Muscle of leg (tissue), 16 donors: ENCODE data around the gene ZNF728. TPM values are rescaled to one million over a fixed set of nuclear protein-coding genes. Genes with fewer than 3 reads are reported as not detected.
"Not testable (repeated sequence)": the region's sequence is repeated elsewhere in the genome, so short reads cannot be mapped to it uniquely, and the experiment has no call there.

Experiments
- DNase-seq: peaks from one replicate; pipeline ENCODE4 v3.0.0; 2013
- H3K27ac ChIP-seq: one replicate; pipeline ENCODE4 v1.5.1; 2013; ENCODE audit warnings: mild to moderate bottlenecking, low read length, control low read depth
- H3K27me3 ChIP-seq: one replicate; pipeline ENCODE4 v1.6.1; 2013; ENCODE audit warnings: low read length; ENCODE audit not compliant: control insufficient read depth, insufficient read depth
- H3K36me3 ChIP-seq: one replicate; pipeline ENCODE4 v1.6.1; 2013; ENCODE audit warnings: low read length; ENCODE audit not compliant: control insufficient read depth, insufficient read depth
- H3K4me1 ChIP-seq: one replicate; pipeline ENCODE4 v1.6.1; 2013; ENCODE audit warnings: low read length; ENCODE audit not compliant: control insufficient read depth, insufficient read depth
- H3K4me3 ChIP-seq: one replicate; pipeline ENCODE4 v1.5.1; 2013; ENCODE audit warnings: low read length, control low read depth
- H3K9me3 ChIP-seq: replicated peaks from 2 replicates; pipeline ENCODE4 v1.6.1; 2013; ENCODE audit warnings: low read depth, low read length; ENCODE audit not compliant: control insufficient read depth
- WGBS: methylation state at CpG from one replicate; pipeline ENCODE4 v1.1.5; 2013; ENCODE audit warnings: missing lambda C conversion rate; ENCODE audit not compliant: insufficient coverage; 5-methylcytosine and 5-hydroxymethylcytosine counted together
- long read RNA-seq, 11 donors: transcript quantifications; one replicate each; lab custom pipeline, GENCODE V29; 2026
- polyA plus RNA-seq, 8 donors: library from polyadenylated mRNA; unstranded; fragments of 120-200 nt; gene quantifications; one replicate each; pipeline versions ENCODE4 v1.2.1 to v1.2.3, GENCODE V29; 2013; ENCODE audit warnings: inconsistent platforms in 1 of 8, low replicate concordance in 1 of 8; ENCODE audit not compliant: insufficient read length in 8 of 8, insufficient read depth in 1 of 8
- total RNA-seq: library from RNA; stranded (reverse); fragments of 120-200 nt; gene quantifications from one replicate; pipeline ENCODE4 v1.2.4, GENCODE V29; 2013

ZNF728 gene
- total RNA-seq (not detected), polyA plus RNA-seq (under 1 TPM in 3 of 8 donors, not detected in 5; 0.08 to 0.19 (median 0.09) TPM)
- long read RNA-seq, donor 1: 0 reads
- long read RNA-seq, donor 2: 0 reads
- long read RNA-seq, donor 3: 0 reads
- long read RNA-seq, donor 4: 0 reads
- long read RNA-seq, donor 5: 0 reads
- long read RNA-seq, donor 6: 0 reads
- long read RNA-seq, donor 7: 0 reads
- long read RNA-seq, donor 8: 0 reads
- long read RNA-seq, donor 9: 0 reads
- long read RNA-seq, donor 10: 0 reads
- long read RNA-seq, donor 11: 0 reads

DNA sequence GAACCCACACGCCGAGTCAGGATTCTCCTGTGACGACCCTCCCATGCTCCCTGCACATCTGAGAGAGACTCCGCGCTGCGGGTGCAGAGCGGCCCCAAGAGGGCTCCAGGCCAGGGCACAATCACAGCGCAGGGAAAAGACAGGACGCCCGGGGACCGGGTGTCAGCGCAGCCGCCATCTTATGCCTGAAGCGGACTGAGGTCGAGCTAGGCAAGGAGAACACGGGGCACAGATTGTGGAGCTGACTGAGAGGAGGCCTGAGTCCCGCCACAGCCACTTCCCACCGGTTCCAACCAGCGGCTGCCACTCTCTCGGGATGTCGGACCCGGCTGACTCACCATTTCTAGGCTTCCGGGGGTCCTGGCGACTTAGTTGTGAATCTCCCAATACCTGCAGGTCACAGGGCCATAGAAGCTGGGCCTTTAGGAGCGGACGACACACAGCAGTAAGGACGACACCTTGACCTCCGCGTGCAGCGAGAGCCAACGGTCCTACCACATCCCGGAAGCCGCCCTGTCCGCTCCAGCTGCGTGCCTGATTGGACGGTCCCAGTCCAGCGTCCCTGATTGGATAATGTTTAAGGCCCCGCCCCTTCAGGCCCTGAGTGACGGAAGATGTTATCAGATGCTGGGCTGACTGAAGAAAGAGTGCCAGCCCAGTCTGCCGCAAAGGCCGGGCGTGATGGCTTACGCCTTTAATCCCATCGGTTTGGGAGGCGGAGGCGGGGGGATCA lies at the start of gene ZNF728:
Gene ZNF728 (minus strand): TSS at position 487 of the 733 bp plus-strand sequence. CDS start 146 bp downstream, at position 341.
- Histone ChIP-seq H3K4me3 (no peak within 1 kb of the TSS), H3K27me3 (no peaks in the 10 kb centered on the region), H3K9me3 (peaks cover 7% of the 10 kb centered on the region), H3K4me1 (no peaks in the 10 kb centered on the region), H3K36me3 (no peaks in the 10 kb centered on the region), H3K27ac (no peak within 1 kb of the TSS)
- peak; percentile 0 for DNase-seq
- 5% methylated on average over 43 of the region's 46 CpGs for WGBS

DNA sequence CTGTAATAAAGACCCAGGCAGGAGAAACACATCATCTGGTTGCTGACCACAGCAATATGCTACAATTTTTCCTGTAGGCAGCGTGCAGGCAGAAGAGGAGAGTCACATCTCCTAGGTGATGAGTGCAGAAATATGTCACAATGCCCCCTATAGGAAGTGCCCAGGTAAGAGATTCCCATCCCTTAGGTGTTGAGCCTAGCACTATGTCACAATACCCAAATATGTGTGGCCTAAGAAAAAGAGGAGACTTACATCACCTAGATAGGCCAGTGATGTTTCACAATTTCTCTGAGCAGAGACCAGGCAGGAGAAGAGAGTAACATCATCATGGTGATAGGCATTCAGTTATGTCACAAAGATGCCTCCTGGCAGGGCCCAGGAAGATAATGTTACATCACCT lies 49.4 kb upstream of the ZNF728 start:
- Histone ChIP-seq H3K36me3 (no peaks in the 10 kb centered on the region), H3K27ac (no peak overlapping the region), H3K27me3 (no peaks in the 10 kb centered on the region), H3K9me3 (peaks cover 20% of the 10 kb centered on the region), H3K4me3 (no peak overlapping the region), H3K4me1 (no peaks in the 10 kb centered on the region)
- WGBS: no CpG with 5 or more reads among the region's 1 CpG
- DNase-seq: no peak

DNA sequence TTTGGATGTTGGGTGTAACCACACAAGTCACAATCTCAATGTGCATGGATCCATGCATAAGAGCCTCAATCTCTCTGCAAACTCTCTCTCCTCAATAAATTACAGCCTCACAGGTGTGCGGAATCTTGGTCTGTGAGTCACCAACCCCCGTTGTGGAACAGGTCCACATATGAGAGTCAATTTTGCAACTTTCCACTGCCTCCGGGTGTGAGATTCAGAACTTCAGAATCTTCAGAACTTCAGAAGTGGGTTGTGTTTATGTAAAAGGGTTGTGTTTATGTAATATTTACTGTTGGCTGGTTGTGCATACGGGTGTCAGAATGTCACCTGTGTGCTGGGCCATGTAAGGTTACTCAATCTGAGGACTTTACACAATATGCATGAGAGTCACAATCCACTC lies 46.3 kb upstream of the ZNF728 start:
- H3K9me3 ChIP-seq: peaks cover 23% of the 10 kb centered on the region
- no peak overlapping the region for H3K27ac ChIP-seq
- no peak for DNase-seq
- WGBS: 81% methylated on average over 3 of the region's 4 CpGs
- no peaks in the 10 kb centered on the region for H3K4me1 ChIP-seq
- no peaks in the 10 kb centered on the region for H3K27me3 ChIP-seq
- H3K36me3 ChIP-seq: no peaks in the 10 kb centered on the region
- no peak overlapping the region for H3K4me3 ChIP-seq

DNA sequence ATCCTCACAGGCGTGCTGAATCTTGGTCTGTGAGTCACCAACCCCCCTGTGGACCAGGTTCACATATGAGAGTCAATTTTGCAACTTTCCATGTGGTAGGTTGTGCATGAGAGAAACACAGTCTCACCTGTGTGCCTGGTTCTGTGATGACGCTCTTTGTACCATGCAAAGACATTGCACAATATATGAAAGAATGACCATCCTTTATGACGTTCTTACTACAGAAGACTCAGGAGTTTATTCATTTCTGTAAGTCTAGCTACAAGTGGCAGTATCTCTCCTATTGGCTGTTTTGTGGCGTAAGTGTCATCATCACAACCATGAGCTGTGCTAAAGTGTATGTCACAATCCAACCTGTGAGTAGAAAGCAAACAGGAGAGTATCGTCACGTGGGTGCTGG lies 43.8 kb upstream of the ZNF728 start:
- Histone ChIP-seq H3K4me1 (no peaks in the 10 kb centered on the region), H3K27ac (no peak overlapping the region), H3K9me3 (peaks cover 27% of the 10 kb centered on the region), H3K27me3 (no peaks in the 10 kb centered on the region), H3K36me3 (no peaks in the 10 kb centered on the region), H3K4me3 (no peak overlapping the region)
- 67% methylated on average over 3 of the region's 6 CpGs for WGBS
- DNase-seq: no peak

DNA sequence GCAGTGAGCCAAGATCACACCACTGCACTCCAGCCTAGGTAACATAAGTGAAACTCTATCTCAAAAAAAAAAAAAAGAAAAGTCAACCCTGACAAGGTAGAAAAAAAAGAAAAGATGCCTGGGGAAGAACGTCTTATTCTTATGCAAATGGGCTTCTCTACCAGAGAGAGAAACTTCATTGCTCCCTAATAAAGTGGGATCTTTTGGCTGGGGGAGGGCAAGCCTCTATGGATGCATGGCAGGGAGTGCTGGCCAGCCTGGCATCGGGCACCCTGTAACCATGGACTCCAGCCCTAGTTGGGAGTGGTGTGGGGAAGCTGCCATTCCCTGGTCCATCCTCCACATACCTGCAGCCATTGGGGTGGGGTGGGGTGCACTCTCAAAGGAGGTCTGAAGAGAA lies 30.7 kb upstream of the ZNF728 start:
- no peaks in the 10 kb centered on the region for H3K4me1 ChIP-seq
- peaks cover 19% of the 10 kb centered on the region for H3K9me3 ChIP-seq
- no peaks in the 10 kb centered on the region for H3K36me3 ChIP-seq
- no peak overlapping the region for H3K4me3 ChIP-seq
- no peak overlapping the region for H3K27ac ChIP-seq
- DNase-seq: no peak
- no CpG with 5 or more reads among the region's 2 CpGs for WGBS
- no peaks in the 10 kb centered on the region for H3K27me3 ChIP-seq

DNA sequence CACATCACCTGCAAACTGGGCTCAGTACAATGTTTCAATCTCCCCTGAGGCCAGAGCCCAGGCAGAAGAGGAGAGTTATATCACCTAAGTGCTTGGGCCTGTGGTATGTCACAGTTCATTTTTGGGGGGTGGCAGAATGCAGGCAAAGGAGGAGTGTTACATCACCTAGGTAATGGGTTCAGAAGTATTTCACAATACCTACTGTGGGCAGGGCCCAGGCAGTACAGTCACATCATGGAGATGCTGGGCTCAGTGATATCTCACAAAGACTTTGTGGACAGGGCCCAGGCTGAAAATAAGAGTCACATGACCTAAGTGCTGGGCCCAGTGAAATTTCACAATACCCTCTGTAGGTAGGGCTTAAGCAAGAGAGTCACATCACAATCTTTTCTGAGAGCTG lies 12.7 kb upstream of the ZNF728 start:
- no peak overlapping the region for H3K27ac ChIP-seq
- H3K9me3 ChIP-seq: peaks cover 21% of the 10 kb centered on the region

DNA sequence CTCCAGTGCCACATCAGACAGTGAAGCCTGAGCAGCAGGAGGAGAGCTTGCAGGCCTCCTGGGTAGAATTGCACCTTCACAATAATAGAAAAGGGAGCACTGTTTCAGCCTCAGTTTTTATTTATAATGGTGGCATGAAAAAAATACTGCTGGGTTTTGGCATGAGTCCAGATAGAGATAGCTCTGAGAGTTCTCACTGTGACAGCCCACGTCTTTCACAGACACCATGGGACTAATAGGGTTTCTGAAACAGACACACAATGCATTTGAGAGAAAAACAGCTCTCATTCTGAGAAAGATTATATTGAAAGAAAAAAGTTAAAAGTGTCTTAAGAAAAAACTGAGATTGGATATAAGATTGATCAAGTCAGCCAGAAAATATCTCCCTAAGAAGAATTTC lies 8.0 kb downstream of the ZNF728 start:
- no CpG with 5 or more reads among the region's 1 CpG for WGBS
- H3K36me3 ChIP-seq, DNase-seq, H3K27ac ChIP-seq, H3K4me1 ChIP-seq, H3K4me3 ChIP-seq, H3K27me3 ChIP-seq: not testable (repeated sequence)
- H3K9me3 ChIP-seq: peaks cover 16% of the 10 kb centered on the region

More for the DNA sequence above, 12.7 kb upstream of the ZNF728 start:
- H3K4me1 ChIP-seq: no peaks in the 10 kb centered on the region
- H3K36me3 ChIP-seq: no peaks in the 10 kb centered on the region
- no peak for DNase-seq
- no peak overlapping the region for H3K4me3 ChIP-seq
- no peaks in the 10 kb centered on the region for H3K27me3 ChIP-seq

DNA sequence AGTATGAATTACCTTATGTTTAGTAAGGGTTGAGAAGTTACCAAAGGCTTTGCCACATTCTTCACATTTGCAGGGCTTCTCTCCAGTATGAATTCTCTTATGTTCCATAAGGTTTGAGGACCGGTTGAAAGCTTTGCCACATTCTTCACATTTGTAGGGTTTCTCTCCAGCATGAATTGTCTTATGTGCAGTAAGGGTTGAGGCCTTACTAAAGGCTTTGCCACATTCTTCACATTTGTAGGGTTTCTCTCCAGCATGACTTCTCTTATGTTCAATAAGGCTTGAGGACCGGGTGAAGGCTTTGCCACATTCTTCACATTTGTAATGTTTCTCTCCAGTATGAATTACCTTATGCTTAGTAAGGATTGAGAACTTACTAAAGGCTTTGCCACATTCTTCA lies 26.7 kb downstream of the ZNF728 start:
- Histone ChIP-seq H3K9me3 (peaks cover 12% of the 10 kb centered on the region), H3K4me3 (no peak overlapping the region), H3K27ac (no peak overlapping the region), H3K27me3 (no peaks in the 10 kb centered on the region), H3K36me3 (no peaks in the 10 kb centered on the region), H3K4me1 (no peaks in the 10 kb centered on the region)
- WGBS: no CpG with 5 or more reads among the region's 2 CpGs
- no peak for DNase-seq

DNA sequence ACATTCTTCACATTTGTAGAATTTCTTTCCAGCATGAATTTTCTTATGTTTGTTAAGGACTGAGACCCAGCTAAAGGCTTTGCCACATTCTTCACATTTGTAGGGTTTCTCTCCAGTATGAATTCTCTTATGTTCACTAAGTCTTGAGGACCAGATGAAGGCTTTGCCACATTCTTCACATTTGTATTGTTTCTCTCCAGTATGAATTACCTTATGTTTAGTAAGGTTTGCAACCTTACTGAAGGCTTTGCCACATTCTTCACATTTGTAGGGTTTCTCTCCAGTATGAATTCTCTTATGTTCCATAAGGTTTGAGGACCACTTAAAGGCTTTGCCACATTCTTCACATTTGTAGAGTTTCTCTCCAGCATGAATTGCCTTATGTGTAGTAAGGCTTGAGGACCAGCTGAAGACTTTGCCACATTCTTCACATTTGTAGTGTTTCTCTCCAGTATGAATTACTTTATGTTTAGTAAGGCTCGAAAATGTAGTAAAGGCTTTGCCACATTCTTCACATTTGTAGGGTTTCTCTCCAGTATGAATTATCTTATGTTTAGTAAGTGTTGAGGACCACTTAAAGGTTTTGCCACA lies 27.3 kb downstream of the ZNF728 start:
- DNase-seq, H3K27ac ChIP-seq, H3K27me3 ChIP-seq, H3K4me3 ChIP-seq, H3K36me3 ChIP-seq, H3K4me1 ChIP-seq: not testable (repeated sequence)
- peaks cover 12% of the 10 kb centered on the region for H3K9me3 ChIP-seq
- no CpG with 5 or more reads among the region's 1 CpG for WGBS

DNA sequence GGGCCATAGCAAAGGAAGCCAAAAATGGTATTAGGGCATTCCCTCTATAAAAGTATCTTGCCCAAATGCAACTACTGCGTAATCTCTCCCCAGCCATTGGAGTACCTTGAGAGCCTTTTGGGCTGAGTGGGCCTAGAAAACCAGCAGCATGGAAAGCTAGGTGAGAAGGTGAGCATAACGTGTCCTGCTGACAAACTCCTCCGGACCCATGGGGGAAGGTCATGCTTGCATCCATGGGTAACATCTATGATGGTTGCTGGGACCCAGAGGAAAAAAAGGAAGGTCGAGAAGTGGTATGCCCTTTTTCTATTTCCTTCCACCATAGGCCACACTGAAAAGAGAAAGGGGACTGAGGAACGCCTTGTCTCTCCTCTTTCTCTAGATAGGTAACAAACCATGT lies 57.4 kb downstream of the ZNF728 start:
- 20% methylated on average over 1 of the region's 5 CpGs for WGBS
- Histone ChIP-seq H3K27me3 (no peaks in the 10 kb centered on the region), H3K27ac (no peak overlapping the region), H3K4me1 (no peaks in the 10 kb centered on the region), H3K9me3 (peaks cover 26% of the 10 kb centered on the region), H3K36me3 (no peaks in the 10 kb centered on the region), H3K4me3 (no peak overlapping the region)
- peak; percentile 3 for DNase-seq
